GM18870 (cell line): ENCODE data around the gene FIBCD1.
"Not testable (repeated sequence)": the region's sequence is repeated elsewhere in the genome, so short reads cannot be mapped to it uniquely, and the experiment has no call there.

ENCODE experiments used
- ATAC-seq: cut with Tn5 transposase; IDR thresholded peaks from one replicate; pipeline ENCODE4 v1.9.1; 2021; ENCODE audit warnings: moderate library complexity; ENCODE audit not compliant: unreplicated experiment

FIBCD1 gene

DNA sequence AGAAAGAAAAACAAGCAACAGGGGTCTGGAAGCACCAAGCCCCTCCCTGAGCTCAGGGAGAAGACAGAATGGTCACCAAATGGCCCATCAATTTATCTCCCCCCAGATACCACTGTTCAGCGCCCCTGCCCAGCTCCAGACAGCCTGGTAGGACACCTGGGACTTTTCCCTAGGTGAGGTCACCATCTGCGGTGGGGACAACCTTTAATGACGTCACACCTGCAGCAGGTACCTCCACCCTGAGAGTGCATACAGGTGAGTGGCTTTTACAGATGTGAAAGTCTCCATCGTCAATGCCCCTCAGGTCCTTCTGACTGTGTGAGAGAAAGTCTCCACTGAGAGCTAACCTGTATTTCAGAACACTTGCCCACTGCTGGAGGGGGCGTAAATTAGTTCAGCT is 35.6 kb upstream of the FIBCD1 start:
- ATAC-seq = no peak

DNA sequence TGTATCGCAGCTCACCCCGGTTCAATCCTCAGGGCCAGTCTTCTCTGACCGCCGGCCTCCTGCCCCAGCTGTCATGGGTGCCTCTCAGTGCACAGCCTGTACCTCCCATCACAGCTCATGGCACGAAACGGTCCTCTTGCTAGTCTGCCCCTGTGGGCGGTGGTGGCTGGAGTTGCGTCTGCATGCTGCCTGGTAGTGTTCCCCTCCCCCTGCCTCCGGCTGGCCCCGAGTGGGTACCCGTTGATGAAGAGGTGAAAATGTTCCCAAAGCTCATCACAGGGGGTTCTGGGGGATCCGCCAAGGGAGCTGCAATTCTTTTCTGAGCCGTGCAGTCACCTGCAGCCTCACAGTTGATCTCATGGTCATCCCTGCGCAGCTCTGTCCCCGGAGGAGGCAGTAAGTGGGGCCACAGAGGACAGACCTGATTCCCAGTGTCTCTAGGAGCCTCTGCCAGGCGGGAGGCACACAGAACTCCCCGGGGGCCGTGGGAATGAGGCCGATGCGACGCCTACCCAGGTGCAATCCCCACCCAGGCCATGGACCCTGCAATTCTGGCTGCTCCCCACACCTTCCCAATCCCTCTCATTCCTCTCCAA is 34.7 kb upstream of the FIBCD1 start:
- no peak for ATAC-seq

DNA sequence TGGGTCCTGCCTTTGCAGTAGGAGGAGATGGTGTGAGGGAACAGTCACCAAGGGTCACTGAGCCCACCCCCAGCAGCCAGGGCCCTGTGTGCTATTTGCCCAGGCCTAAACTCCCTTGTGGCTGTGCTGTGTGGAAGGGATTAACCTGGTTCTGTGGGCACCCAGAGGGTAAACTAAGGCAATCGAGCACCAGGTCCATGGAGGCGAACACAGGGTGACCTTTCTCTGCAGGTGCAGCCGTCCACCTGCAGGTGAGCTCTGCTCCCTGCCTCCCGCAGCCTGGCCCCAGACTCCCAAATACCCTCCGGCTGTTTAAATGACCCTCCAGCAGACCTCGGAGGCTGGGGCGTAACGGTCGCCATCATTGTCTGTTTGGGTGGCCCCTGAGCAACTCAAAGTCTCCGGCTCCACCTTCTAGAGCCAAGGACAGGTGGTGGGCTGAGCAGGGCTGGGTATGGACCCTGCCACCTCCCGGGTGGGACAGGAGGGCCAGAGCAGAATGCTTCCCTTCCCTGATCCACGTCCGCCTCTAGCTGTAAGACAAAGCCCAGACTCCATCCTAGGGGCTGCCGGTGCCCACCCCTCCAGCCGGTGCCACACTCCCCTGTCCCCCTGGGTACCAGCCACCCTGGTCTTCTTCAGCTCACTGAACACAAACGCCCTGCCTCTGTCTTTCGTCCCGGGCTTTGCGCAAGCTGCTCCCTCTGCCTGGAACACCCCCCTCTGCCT is 34.1 kb upstream of the FIBCD1 start:
- ATAC-seq = no peak

DNA sequence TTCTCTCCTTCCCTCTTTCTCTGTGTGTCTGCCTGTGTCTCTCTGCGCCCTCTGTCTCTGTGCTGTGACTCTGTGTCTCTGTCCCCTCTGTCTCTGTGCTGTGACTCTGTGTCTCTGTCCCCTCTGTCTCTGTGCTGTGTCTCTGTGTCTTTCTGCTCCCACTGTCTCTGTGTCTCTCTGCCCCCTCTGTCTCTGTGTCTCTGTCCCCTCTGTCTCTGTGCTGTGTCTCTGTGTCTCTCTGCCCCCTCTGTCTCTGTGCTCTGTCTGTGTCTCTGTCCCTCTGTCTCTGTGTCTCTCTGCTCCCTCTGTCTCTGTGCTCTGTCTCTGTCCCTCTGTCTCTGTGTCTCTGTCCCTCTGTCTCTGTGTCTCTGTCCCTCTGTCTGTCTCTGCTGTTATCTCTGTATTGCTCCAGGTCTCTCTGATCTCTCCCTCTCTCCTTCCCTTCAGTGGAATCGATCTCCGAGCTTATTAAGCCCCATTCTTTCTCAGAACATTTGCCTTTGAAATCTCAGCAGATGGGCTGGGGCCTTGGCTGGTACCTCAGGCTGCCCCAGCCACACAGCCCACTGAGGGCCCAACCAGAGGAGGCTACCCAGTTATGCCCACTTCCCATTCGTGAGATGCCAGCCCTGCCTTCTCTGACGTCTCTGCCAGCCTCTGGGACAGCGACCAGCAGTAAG is 33.4 kb upstream of the FIBCD1 start:
- ATAC-seq = no peak

DNA sequence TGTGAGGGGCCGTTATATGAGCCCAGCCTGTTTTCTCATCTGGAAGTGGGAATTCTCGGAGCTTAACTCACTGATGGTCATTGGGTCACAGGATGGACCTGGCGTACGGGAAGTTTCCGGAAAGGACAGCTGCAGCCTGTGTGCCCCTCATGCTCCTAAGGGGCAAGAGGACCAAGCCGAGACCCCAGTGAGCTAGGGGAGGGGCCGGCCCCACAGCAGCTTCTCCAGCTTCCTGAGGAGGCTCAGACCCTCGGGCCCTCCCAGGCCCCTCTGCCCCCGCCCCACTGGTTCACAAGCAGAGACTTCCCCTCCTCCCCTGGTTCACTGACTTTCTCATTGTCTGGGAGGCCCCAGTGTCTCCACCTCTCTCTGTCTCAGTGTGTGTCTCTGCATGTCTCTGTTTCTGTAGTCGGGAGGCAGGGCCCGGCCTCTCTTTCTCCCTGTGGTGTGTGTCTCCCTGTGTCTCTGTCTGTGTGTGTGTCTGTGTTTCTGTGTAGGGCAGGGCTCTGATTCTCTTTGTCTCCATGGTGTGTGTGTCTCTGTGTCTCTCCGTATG is 32.3 kb upstream of the FIBCD1 start:
- ATAC-seq = no peak

DNA sequence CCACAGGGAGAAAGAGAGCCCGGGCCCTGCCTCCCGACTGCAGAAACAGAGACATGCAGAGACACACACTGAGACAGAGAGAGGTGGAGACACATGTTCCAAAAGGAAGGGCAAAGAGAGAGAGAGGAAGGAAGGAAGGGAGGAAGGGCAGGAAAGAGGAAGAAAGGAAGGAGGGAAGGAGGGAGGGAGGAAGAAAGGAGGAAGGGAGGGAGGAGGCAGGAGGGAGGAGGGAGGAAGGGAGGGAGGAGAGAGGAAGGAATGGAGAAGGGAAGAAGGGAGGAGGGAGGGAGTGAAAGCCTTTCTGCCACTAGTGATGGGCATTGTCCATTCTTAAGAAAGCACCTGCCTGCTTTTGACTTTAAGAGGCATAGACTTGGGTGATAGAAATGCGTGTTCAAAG is 31.8 kb upstream of the FIBCD1 start:
- no peak for ATAC-seq

DNA sequence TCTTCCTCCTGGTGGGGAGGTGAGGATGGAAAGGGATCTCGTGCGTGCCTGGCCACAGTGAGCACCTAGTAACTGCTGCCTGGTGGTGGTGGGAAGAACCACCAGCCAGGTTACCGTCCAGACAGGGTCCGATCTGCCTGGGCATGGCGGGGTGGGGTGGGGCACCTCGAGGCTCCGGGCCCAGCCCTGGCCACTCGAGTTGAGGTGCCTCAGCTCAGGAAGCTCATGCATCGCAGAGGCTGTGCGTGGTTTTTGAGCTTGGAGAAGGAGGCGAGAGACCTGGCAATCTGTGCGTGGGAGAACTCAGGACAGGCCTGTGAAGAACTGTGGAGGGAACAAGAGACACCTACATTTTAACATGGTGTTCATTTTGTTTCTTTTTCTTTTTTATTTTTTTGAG is 31.0 kb upstream of the FIBCD1 start:
- ATAC-seq = no peak

DNA sequence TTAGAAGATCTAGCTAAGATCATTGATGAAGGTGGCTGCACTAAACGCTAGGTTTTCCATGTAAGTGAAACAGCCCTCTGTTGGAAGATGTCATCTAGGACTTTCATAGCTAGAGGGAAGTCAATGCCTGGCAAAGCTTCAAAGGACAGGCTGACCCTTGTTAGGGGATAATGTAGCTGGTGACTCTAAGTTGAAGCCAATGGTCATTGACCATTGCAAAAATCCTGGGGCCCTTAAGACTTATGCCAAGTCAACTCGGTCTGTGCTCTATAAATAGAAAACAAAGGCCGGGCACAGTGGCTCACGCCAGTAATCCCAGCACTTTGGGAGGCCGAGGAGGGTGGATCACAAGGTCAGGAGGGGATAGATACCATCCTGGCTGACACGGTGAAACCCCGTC is 26.6 kb upstream of the FIBCD1 start:
- no peak for ATAC-seq

DNA sequence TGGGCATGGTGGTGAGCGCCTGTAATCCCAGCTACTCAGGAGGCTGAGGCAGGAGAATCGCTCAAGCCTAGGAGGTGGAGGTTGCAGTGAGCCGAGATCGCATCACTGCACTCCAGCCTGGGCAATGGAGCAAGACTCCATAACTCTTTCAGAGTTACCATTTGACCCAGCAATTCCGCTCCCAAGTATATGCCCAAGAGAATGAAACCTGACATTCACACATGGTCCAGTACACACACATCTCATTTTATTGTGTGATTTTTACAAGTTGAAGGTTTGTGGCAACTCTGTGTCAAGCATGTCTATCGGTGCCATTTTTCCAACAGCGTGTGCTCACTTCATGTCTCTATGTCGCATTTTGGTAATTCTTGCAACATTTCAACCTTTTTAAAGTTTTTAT is 24.9 kb upstream of the FIBCD1 start:
- no peak for ATAC-seq

DNA sequence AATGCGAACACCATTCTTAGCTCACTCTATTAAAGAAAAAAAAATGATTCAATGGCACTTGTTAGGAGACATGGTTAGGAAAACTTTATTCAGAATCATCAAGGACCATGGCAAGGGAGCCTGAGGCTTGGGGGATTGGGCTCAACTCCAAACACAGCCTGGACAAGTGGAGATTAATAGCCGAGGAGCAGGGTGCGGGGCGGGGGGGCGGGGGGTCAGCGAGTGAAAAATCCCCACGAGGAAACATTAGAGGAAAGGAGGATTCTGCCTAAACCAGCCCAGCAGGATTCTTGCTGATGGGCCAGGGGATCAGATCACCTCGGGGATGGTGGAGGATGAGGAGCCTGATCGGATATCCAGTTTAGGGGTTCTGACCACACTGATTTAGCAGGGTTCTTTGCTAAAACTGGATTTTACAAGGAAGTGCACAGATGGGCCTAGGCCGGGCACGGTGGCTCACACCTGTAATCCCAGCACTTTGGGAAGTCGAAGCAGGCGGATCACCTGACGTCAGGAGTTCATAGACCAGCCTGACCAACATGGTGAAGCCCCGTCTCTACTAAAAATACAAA is 24.4 kb upstream of the FIBCD1 start:
- no peak for ATAC-seq

DNA sequence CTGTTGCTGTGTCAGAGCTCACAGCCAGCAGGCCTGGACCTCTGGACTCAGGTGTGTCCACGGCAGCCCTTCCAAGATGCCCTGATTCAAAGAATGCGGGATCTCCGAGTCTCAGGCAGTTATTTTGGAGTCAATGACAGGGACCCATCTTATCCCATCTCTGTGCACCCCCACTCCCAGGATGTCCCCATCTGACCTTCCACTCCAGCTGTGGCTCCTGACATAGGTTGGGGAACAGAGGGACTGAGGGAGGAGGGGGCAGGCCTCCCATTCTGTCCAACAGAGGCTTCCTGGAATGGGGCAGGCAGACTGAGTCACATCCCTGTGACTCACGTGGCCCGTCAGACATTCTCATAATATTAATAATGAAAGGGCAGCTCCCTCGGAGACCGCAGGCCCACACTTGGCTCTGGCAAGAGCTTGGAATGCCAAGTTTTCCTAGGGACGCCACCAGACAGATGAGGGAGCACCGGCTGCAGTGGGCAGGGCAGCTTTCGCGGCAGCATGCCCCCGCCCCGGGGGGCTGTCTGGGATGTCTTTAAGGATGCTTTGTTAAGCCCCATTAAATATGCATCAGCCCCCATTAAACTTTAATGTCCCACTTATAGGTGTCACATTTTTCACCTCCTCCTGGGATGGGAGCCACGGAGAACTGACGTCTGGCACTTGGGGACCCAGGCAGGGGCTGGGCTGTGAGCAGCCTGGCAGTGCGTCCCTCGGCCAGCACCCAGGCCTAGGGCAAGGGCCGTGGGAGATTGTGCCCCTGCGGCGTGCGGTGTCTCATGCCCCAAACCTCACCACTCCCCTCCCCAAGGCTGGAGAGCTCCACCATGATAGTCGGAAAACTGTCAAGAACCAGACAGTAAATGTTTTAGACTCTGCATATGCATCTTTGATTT is 23.6 kb upstream of the FIBCD1 start:
- no peak for ATAC-seq

DNA sequence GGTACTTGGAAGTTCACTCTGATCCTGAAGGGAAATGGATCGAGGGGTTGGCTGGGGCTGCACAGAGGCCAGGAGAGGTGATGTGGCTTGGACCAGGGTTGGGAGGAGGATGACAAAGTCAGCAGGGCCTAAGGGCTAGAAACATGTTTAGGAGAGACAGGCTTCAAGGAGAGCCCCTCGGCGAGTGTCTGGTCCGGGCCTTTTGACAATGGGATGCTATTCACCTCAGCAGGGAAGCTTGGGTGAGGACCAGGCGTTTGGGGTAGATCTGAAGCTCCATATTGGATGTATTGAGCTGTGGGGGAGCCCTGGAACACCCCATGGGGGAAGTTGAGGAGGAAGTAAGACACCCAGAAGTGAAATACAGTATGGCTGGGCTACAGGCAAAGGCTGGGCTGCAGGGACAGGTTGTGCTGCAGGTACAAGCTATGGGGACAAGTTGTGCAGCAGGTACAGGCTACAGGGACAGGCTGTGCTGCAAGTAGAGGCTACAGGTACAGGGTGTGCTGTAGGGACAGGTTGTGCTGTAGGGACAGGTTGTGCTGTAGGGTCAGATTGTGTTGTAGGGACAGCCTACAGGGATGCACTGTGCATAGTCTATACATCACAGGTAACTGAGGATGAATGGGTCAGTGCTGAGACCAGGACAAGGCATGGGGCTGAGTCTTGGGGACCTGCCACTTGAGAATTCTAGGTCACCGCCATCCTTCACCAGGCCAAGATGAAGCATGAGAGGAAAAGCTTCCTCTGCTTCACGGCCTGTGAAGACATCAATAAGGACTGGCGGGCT is 22.7 kb upstream of the FIBCD1 start:
- ATAC-seq = no peak

DNA sequence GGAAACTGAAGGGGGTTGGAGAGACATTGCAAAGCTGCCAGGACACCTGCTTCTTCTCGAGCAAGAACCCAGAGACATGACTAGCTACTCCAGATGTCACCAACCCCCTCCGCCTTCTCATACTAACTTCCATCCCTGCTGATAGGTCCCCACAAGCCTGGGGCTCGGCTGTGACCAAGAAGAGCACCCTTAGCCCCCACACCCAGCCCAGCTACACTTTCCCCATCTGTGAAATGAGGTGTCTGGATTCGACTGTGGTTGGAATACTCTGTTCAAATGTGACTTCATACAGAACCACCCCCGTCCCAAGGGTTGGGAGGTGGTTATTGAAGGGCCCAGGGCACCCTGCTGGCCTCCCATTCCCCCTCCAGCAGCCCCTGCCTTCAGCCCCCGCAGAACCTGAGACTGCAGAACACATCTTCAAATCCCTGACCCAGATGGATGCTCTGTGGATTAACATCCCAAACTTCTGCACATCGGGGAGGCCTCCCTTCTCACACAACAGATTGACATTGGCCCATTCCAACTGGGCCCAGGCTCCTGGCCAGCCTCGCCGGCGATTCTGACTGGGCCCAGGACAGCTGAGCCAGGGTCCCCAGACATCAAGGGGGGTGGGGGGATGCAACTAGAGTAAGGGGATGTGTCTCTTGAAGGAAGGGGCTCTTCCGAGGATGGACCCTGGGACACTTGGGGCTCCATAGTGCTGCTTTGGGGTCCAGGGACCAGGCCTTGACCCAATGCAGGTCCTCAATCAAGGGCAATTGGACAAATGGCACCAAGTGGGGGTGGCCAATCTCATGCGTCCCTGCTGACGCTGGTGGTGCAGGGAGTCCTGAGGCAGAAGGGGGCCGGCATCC is 21.7 kb upstream of the FIBCD1 start:
- no peak for ATAC-seq

DNA sequence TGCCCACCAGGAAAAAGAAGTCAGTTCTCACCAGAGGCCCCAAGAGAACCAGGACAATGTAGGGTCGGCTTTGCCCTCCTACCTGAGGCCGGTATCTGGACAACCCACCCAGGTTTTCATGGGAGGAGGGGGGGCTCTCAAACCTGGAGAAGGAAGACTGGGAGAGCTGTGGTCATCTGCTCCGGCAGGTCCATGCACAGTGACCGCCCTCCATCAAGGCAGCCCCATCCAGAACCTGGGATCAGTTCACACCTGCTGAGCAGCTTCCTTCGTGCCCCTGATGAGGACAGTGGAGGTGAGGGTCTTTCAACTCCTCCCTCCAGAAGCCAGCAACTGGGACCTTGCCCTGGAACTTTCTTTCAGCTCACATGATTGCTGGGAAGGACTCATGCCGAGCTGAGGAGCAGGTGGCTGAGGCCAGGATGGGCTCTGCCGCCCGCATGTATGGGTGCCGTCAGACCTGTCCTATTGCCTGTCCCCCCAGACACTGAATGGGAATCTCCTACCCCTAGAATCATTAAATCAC is 20.8 kb upstream of the FIBCD1 start:
- ATAC-seq = no peak

DNA sequence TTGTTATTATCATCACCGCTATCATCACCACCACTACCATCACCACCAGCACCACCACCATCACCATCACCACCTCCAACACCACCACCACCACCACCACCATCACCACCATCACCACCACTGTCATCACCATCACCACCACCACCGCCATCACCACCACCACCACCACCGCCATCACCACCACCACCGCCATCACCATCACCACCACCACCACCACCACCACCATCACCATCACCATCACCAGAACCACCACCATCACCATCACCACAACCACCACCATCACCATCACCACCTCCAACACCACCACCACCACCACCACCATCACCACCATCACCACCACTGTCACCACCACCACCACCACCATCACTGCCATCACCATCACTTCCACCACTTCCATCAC is 19.5 kb upstream of the FIBCD1 start:
- not testable (repeated sequence) for ATAC-seq

DNA sequence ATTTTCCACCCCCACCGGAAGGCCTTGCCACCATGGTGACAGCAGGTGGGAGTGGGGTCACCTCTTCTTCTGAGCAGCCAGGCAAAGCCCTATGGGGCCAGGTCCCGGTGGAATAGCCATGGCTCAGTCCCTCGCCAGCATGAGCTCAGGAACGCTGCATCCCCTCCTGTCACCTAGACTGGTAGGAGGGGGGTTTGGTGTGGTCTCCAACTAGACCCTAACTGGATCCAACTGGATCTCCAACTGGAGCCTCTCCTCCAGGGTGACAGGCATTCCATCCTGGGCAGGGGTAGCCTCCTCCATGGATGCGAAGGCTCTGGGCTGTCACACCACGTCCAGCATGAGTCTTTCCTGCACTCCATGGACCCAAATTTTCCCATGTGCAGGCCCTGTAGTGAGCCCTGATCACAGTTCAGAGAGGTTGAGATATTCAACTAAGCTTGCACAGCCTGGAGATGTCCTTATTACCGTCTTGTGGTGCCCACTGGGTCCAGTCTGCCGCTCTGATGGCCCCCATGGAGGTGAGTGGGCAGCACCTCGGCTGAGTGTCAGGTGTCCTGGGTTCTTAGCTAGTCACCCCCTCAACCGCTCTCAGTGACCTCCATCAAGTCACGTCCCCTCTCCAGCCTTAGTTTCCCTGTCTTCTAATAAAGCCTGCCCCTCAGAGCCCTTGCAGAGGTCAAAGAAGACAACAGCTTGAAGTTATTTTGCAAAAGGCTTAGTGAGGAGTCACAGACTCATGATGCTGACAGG is 18.6 kb upstream of the FIBCD1 start:
- ATAC-seq = no peak

DNA sequence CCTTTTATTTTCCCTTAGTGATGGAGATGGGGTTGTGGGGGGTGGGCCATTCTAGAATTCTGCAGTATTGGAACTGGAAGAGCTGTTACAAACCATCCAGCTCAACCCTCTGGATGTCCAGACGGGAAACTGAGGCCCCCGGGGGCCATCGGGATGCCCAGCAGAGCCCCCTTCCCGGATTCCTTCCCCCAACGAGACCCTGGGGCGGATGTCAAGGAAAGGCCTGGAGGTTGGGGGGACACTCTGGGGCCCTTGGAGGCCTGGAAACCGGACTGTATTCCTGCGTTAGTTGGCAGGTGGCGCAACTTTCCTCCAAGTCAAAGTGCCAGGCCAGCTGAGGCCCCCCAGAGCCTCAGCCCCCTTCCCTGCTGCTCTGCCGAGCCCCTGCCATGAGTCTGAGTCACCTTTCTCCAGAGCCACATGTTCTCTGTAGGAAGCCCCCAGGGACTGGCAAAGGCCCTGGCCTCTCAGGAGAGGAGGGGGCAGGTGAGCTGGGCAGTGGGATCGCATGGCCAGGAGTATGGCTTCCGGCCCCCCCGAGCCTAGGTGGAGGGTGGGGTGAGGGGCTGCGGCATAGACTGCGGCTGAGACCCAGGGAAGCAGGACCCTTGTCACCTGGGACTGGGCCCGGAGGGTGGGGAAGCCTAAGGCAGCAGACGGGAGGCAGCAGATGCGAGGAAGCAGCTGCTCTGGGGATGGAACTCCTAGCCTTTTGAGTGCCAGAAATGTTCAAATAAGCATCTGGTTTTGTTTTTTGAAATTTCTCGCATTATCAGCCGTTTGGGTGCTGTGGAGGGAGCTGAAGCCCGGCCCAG is 17.8 kb upstream of the FIBCD1 start:
- ATAC-seq = no peak
